ENCODE measurements around the gene NXT2. TPM values are rescaled to one million over a fixed set of nuclear protein-coding genes. Genes with fewer than 3 reads are reported as not detected.
"Not testable (repeated sequence)": the region's sequence is repeated elsewhere in the genome, so short reads cannot be mapped to it uniquely, and the experiment has no call there.

Gene NXT2
- total RNA-seq, 1 donor from 2014 or later, result 9.3 TPM

- H3K9me3 ChIP-seq, result no peaks in the 10 kb centered on the region
- DNase-seq (no peak), ATAC-seq (no peak)
- H3K27ac ChIP-seq, result no peak overlapping the region
- no peaks in the 10 kb centered on the region for H3K27me3 ChIP-seq
- no peaks in the 10 kb centered on the region for H3K36me3 ChIP-seq
- H3K4me3 ChIP-seq, result no peak overlapping the region
- peaks cover 4% of the 10 kb centered on the region for H3K4me1 ChIP-seq
- TF ChIP-seq CTCF (IDR thresholded peaks at IDR 0.05), result no peak
- intact Hi-C loops (cut with DNase I), result no loop called here
These were observed 1.1 kb upstream of the NXT2 start for GRCh38 chrX:109535578-109535977.

GRCh38 chrX:109537324-109537665 lies 651 bp downstream of the NXT2 start:
- peaks cover 4% of the 10 kb centered on the region for H3K4me1 ChIP-seq
- intact Hi-C loops (cut with DNase I), result no loop called here
- peak overlapping the region; percentile 61 for H3K4me3 ChIP-seq
- H3K27ac ChIP-seq, result peak overlapping the region; percentile 91
- H3K27me3 ChIP-seq, result no peaks in the 10 kb centered on the region
- H3K36me3 ChIP-seq, result no peaks in the 10 kb centered on the region
- peak; percentile 68 for ATAC-seq
- peak; percentile 62 for DNase-seq
- H3K9me3 ChIP-seq, result no peaks in the 10 kb centered on the region
- no peak for TF ChIP-seq CTCF (IDR thresholded peaks at IDR 0.05)

- H3K4me1 ChIP-seq; H3K4me3 ChIP-seq; intact Hi-C loops (cut with DNase I); DNase-seq; H3K27ac ChIP-seq; ATAC-seq; H3K27me3 ChIP-seq; H3K9me3 ChIP-seq; H3K36me3 ChIP-seq: not testable (repeated sequence)
These were observed 2.4 kb downstream of the NXT2 start for GRCh38 chrX:109539007-109539406.

- ATAC-seq (no peak), DNase-seq (no peak)
- Histone ChIP-seq H3K36me3 (no peaks in the 10 kb centered on the region), H3K27ac (no peak overlapping the region), H3K9me3 (no peaks in the 10 kb centered on the region), H3K27me3 (no peaks in the 10 kb centered on the region), H3K4me1 (no peaks in the 10 kb centered on the region), H3K4me3 (no peak overlapping the region)
- intact Hi-C loops (cut with DNase I), result no loop called here
- no peak for TF ChIP-seq CTCF (IDR thresholded peaks at IDR 0.05)
These were observed 17.2 kb downstream of the NXT2 start for GRCh38 chrX:109553862-109554261.

GRCh38 chrX:109576083-109576482 lies 39.4 kb downstream of the NXT2 start:
- intact Hi-C loops (cut with DNase I); H3K27ac ChIP-seq; ATAC-seq; DNase-seq; H3K4me1 ChIP-seq; H3K9me3 ChIP-seq; H3K4me3 ChIP-seq; H3K27me3 ChIP-seq; H3K36me3 ChIP-seq: not testable (repeated sequence)

GRCh38 chrX:109577055-109577454 lies 40.4 kb downstream of the NXT2 start:
- H3K4me3 ChIP-seq, result no peak overlapping the region
- H3K27me3 ChIP-seq, result no peaks in the 10 kb centered on the region

More at GRCh38 chrX:109577055-109577454, 40.4 kb downstream of the NXT2 start:
- Histone ChIP-seq H3K4me1 (no peaks in the 10 kb centered on the region), H3K9me3 (no peaks in the 10 kb centered on the region), H3K27ac (no peak overlapping the region), H3K36me3 (no peaks in the 10 kb centered on the region)
- TF ChIP-seq CTCF (IDR thresholded peaks at IDR 0.05), result no peak
- no peak for DNase-seq
- no peak for ATAC-seq
- intact Hi-C loops (cut with DNase I), result no loop called here
